Uterus (tissue), 2 donors: Measurements from ENCODE around the gene EFS.

Experiments
- CTCF ChIP-seq, 4 experiments: fragments of 200-600 bp in 2 of 4; fragments of 450-650 bp in 2 of 4; sonication (generic) in 2 of 4; IDR thresholded peaks; one replicate each; pipeline ENCODE4 v1.5.1; 2016 to 2019; ENCODE audit warnings: antibody characterized with exemption in 4 of 4, mild to moderate bottlenecking in 2 of 4, moderate library complexity in 1 of 4
- POLR2A ChIP-seq, 2 donors: fragments of 450-650 bp; IDR thresholded peaks; one replicate each; pipeline ENCODE4 v1.6.1; 2016; ENCODE audit warnings: antibody characterized with exemption in 2 of 2, mild to moderate bottlenecking in 1 of 2, moderate library complexity in 1 of 2

- no peak for TF ChIP-seq CTCF (IDR thresholded peaks at IDR 0.05)
- TF ChIP-seq POLR2A (IDR thresholded peaks at IDR 0.05), result no peak
Measured at GRCh38 chr14:23344481-23344880, 20.5 kb downstream of the EFS start.
